Endodermal cell (in vitro differentiated cells): ENCODE results near the gene CIPC. TPM values are rescaled to one million over a fixed set of nuclear protein-coding genes. Genes with fewer than 3 reads are reported as not detected.

ENCODE experiments used
- DNase-seq: peaks from one replicate; pipeline ENCODE4 v3.0.0-alpha.2; 2017
- H3K27ac ChIP-seq: 2 replicates; pipeline ENCODE4 v1.5.1; 2013; ENCODE audit warnings: mild to moderate bottlenecking, low read depth, low read length, moderate library complexity
- H3K27me3 ChIP-seq: 2 replicates; pipeline ENCODE4 v1.6.1; 2013; ENCODE audit warnings: mild to moderate bottlenecking, low read length, moderate library complexity; ENCODE audit not compliant: insufficient read depth, control insufficient read depth, poor library complexity, severe bottlenecking
- H3K36me3 ChIP-seq: 2 replicates; pipeline ENCODE4 v1.7.0; 2013; ENCODE audit warnings: mild to moderate bottlenecking, low read length, moderate library complexity; ENCODE audit not compliant: control insufficient read depth, insufficient read depth
- H3K4me1 ChIP-seq: one replicate; pipeline ENCODE4 v1.7.0; 2013; ENCODE audit warnings: low read length; ENCODE audit not compliant: control insufficient read depth, insufficient read depth
- H3K4me3 ChIP-seq: 2 replicates; pipeline ENCODE4 v1.5.1; 2013; ENCODE audit warnings: mild to moderate bottlenecking, low read length, moderate library complexity
- H3K9ac ChIP-seq: 2 replicates; pipeline ENCODE4 v1.6.1; 2013; ENCODE audit warnings: mild to moderate bottlenecking, low read length, moderate library complexity; ENCODE audit not compliant: poor library complexity, severe bottlenecking; ENCODE audit errors: extremely low read depth
- H3K9me3 ChIP-seq: 2 replicates; pipeline ENCODE4 v1.6.1; 2013; ENCODE audit warnings: mild to moderate bottlenecking, low read length, moderate library complexity; ENCODE audit not compliant: control insufficient read depth
- H3K27ac Mint-ChIP-seq: 2 replicates; pipeline ENCODE4 v1.8.0; 2020; ENCODE audit warnings: mixed read lengths
- H3K27me3 Mint-ChIP-seq: 2 replicates; pipeline ENCODE4 v1.8.0; 2021; ENCODE audit warnings: mild to moderate bottlenecking, mixed read lengths; ENCODE audit not compliant: insufficient read depth
- H3K36me3 Mint-ChIP-seq: 2 replicates; pipeline ENCODE4 v1.8.0; 2020; ENCODE audit warnings: low read depth, mixed read lengths
- H3K4me1 Mint-ChIP-seq: 2 replicates; pipeline ENCODE4 v1.8.0; 2020; ENCODE audit warnings: mixed read lengths
- H3K4me3 Mint-ChIP-seq: 2 replicates; pipeline ENCODE4 v1.8.0; 2020; ENCODE audit warnings: mild to moderate bottlenecking, moderate library complexity, mixed read lengths
- H3K9me3 Mint-ChIP-seq: 2 replicates; pipeline ENCODE4 v1.8.0; 2020; ENCODE audit warnings: mild to moderate bottlenecking, mixed read lengths
- CTCF ChIP-seq: fragments of 200-600 bp; sonication (generic); conservative IDR thresholded peaks from 2 replicates; pipeline ENCODE4 v1.5.0; 2021; ENCODE audit warnings: antibody characterized with exemption, mild to moderate bottlenecking
- WGBS, 2 experiments: methylation state at CpG; one replicate each; pipeline versions ENCODE4 v1.1.5 to v1.1.7; 2013; ENCODE audit warnings: missing lambda C conversion rate in 2 of 2, mixed read lengths in 1 of 2; ENCODE audit not compliant: insufficient coverage in 1 of 2, insufficient read length in 1 of 2; 5-methylcytosine and 5-hydroxymethylcytosine counted together
- total RNA-seq, 2 donors: library from RNA; stranded (reverse); fragmentation: NEBNext Ultra II Directional in 1 of 2; extraction: Animal tissue kit (Norgen Biotek cat#: 25700) in 1 of 2; gene quantifications; 2 replicates in 1 of 2; 3 replicates in 1 of 2; pipeline ENCODE4 v1.2.1, GENCODE V29; 2021

The CIPC gene
- total RNA-seq, 2 donors from 2014 or later = 16.2 to 22.5 TPM

GRCh38 chr14:77151245-77151644 lies 53.2 kb downstream of the CIPC start:
- no peaks in the 10 kb centered on the region for H3K4me1 ChIP-seq
- H3K27ac Mint-ChIP-seq = no peak overlapping the region
- peaks cover 10% of the 10 kb centered on the region for H3K27me3 ChIP-seq
- peak; percentile 86 for DNase-seq
- no peak overlapping the region for H3K27ac ChIP-seq
- H3K36me3 ChIP-seq = no peaks in the 10 kb centered on the region
- WGBS, 2 experiments = 33 to 100% methylated on average over 1 to 5 of the region's 5 CpGs
- no peak overlapping the region for H3K4me3 ChIP-seq
- no peaks in the 10 kb centered on the region for H3K36me3 Mint-ChIP-seq
- TF ChIP-seq CTCF = peak; percentile 86
- H3K4me1 Mint-ChIP-seq = peaks cover 8% of the 10 kb centered on the region
- no peak overlapping the region for H3K4me3 Mint-ChIP-seq
- no peaks in the 10 kb centered on the region for H3K9me3 ChIP-seq
- H3K9ac ChIP-seq = no peak overlapping the region
- H3K9me3 Mint-ChIP-seq = no peaks in the 10 kb centered on the region
- peaks cover 32% of the 10 kb centered on the region for H3K27me3 Mint-ChIP-seq

DNA sequence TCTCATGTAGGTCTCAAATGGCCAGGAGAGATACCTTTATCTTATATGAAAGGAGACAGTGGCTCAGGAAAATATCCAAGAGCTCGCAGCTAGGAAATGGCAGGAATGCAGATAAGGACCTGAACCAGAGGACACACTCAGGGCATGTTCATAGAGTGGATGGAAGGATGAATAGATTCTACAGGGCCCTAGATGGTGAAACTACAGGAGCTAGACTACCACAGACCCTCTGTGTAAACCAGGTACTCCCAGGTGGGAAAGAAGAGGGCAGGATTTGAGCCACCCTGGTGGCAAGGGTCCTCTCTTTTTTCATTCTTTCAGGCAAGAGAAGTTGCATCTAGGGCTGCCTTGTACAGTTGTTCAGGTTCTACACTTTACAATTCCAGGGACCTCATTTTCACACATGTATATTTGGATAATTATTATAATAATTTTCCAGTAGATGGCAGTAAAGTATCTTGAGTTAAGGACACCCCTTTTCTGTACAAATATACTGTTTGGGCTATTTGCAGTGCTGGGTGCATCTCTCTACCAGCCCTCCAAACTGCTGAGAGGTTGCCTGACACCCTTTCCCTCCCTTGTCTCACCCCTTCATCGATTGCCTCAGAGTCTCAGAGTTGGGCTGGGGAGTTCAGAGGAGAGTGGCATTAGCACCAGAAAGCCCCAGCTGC lies 54.0 kb downstream of the CIPC start:
- 59 to 70% methylated on average over 2 of the region's 2 CpGs for WGBS, 2 experiments
- Histone ChIP-seq H3K4me3 (no peak overlapping the region), H3K27ac (no peak overlapping the region), H3K4me1 (no peaks in the 10 kb centered on the region), H3K9me3 (no peaks in the 10 kb centered on the region), H3K27me3 (peaks cover 2% of the 10 kb centered on the region), H3K36me3 (no peaks in the 10 kb centered on the region), H3K9ac (no peak overlapping the region)
- Mint-ChIP-seq H3K9me3 (no peaks in the 10 kb centered on the region), H3K36me3 (no peaks in the 10 kb centered on the region), H3K4me3 (no peak overlapping the region), H3K4me1 (no peaks in the 10 kb centered on the region), H3K27me3 (peaks cover 24% of the 10 kb centered on the region), H3K27ac (no peak overlapping the region)
- no peak for TF ChIP-seq CTCF
- DNase-seq = no peak

DNA sequence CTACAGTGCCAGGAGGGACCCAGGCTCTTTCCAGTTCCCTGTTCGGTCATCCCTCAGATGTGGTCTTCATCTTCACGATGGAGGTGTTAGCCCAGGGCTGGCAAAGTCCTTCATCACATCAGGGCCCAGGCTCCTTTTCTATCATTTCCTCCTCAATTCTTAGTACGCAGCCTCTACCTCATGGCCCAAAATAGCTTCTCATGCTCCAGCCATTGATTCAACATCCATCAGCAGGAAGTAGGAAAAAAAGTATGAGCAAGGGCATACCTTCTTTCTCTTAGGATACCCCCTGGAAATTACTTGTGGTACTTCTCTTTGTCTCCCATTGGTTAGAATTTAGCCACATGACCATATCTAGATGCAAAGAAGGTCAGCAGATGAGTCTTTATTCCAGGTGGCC lies 55.7 kb downstream of the CIPC start:
- 87% methylated on average over 3 of the region's 3 CpGs; no CpG with 5 or more reads in 1 of the 2 experiments for WGBS, 2 experiments
- no peak overlapping the region for H3K4me3 Mint-ChIP-seq

More for the DNA sequence above, 55.7 kb downstream of the CIPC start:
- Mint-ChIP-seq H3K27ac (no peak overlapping the region), H3K9me3 (no peaks in the 10 kb centered on the region), H3K4me1 (peaks cover 10% of the 10 kb centered on the region), H3K27me3 (peaks cover 17% of the 10 kb centered on the region), H3K36me3 (no peaks in the 10 kb centered on the region)
- Histone ChIP-seq H3K36me3 (no peaks in the 10 kb centered on the region), H3K27me3 (no peaks in the 10 kb centered on the region), H3K27ac (no peak overlapping the region), H3K4me3 (no peak overlapping the region), H3K9ac (no peak overlapping the region), H3K4me1 (peaks cover 1% of the 10 kb centered on the region), H3K9me3 (no peaks in the 10 kb centered on the region)
- no peak for DNase-seq
- no peak for TF ChIP-seq CTCF
